ENCODE data around the gene CEACAM21.

CEACAM21 gene

DNA sequence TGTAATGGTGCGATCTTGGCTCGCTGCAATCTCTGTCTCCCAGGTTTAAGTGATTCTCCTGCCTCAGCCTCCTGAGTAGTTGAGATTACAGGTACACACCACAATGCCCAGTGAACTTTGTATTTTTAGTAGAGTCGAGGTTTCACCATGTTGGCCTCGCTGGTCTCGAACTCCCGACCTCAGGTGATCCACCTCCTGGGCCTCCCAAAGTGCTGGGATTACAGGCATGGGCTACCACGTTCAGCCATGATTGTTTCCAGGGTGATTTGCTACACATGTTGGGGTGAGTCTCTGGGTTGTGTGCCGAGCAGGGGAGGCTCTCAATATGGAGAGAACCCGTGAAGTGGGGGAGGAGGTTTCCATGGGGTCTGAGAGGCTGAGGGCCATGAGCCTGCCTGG, 24.8 kb upstream of the CEACAM21 start:
- Histone ChIP-seq H3K9me3 (ENCODE audit: low read length) (no peaks in the 10 kb centered on the region), H3K36me3 (ENCODE audit: insufficient read depth, low read length) (no peaks in the 10 kb centered on the region), H3K27ac (ENCODE audit: low read depth, low read length) (no peak overlapping the region), H3K27me3 (ENCODE audit: control insufficient read depth in 1 of 2, insufficient read depth in 2 of 2, low read length in 2 of 2) (peaks cover 6 to 9% of the 10 kb centered on the region in 2 donors), H3K4me3 (ENCODE audit: low read depth in 1 of 2, low read length in 2 of 2) (no peak overlapping the region), H3K4me1 (ENCODE audit: insufficient read depth, low read length) (no peaks in the 10 kb centered on the region), H3K9ac (ENCODE audit: low read length) (no peak overlapping the region)

GRCh38 chr19:41551711-41552110, 24.3 kb upstream of the CEACAM21 start:
- no peak overlapping the region for H3K27ac ChIP-seq (ENCODE audit: low read depth, low read length)
- no peak overlapping the region for H3K9ac ChIP-seq (ENCODE audit: low read length)
- no peaks in the 10 kb centered on the region for H3K9me3 ChIP-seq (ENCODE audit: low read length)
- no peaks in the 10 kb centered on the region for H3K4me1 ChIP-seq (ENCODE audit: insufficient read depth, low read length)
- no peak overlapping the region for H3K4me3 ChIP-seq (ENCODE audit: low read depth in 1 of 2, low read length in 2 of 2)
- peaks cover 6 to 9% of the 10 kb centered on the region in 2 donors for H3K27me3 ChIP-seq (ENCODE audit: control insufficient read depth in 1 of 2, insufficient read depth in 2 of 2, low read length in 2 of 2)
- H3K36me3 ChIP-seq (ENCODE audit: insufficient read depth, low read length) = no peaks in the 10 kb centered on the region

- H3K4me3 ChIP-seq (ENCODE audit: low read depth in 1 of 2, low read length in 2 of 2) = no peak overlapping the region
- no peaks in the 10 kb centered on the region for H3K4me1 ChIP-seq (ENCODE audit: insufficient read depth, low read length)
- H3K27ac ChIP-seq (ENCODE audit: low read depth, low read length) = no peak overlapping the region
- peaks cover 6 to 7% of the 10 kb centered on the region in 2 donors for H3K27me3 ChIP-seq (ENCODE audit: control insufficient read depth in 1 of 2, insufficient read depth in 2 of 2, low read length in 2 of 2)
- no peaks in the 10 kb centered on the region for H3K36me3 ChIP-seq (ENCODE audit: insufficient read depth, low read length)
- no peaks in the 10 kb centered on the region for H3K9me3 ChIP-seq (ENCODE audit: low read length)
- no peak overlapping the region for H3K9ac ChIP-seq (ENCODE audit: low read length)
Observed at GRCh38 chr19:41552558-41552957, 23.4 kb upstream of the CEACAM21 start.

GRCh38 chr19:41553804-41554203, 22.2 kb upstream of the CEACAM21 start:
- Histone ChIP-seq H3K4me1 (ENCODE audit: insufficient read depth, low read length) (no peaks in the 10 kb centered on the region), H3K36me3 (ENCODE audit: insufficient read depth, low read length) (no peaks in the 10 kb centered on the region), H3K27ac (ENCODE audit: low read depth, low read length) (no peak overlapping the region), H3K27me3 (ENCODE audit: control insufficient read depth in 1 of 2, insufficient read depth in 2 of 2, low read length in 2 of 2) (peaks cover 4 to 6% of the 10 kb centered on the region in 2 donors), H3K9ac (ENCODE audit: low read length) (no peak overlapping the region), H3K9me3 (ENCODE audit: low read length) (no peaks in the 10 kb centered on the region), H3K4me3 (ENCODE audit: low read depth in 1 of 2, low read length in 2 of 2) (no peak overlapping the region)

GRCh38 chr19:41554907-41555306, 21.1 kb upstream of the CEACAM21 start:
- Histone ChIP-seq H3K36me3 (ENCODE audit: insufficient read depth, low read length) (no peaks in the 10 kb centered on the region), H3K27me3 (ENCODE audit: control insufficient read depth in 1 of 2, insufficient read depth in 2 of 2, low read length in 2 of 2) (no peaks in the 10 kb centered on the region), H3K4me1 (ENCODE audit: insufficient read depth, low read length) (no peaks in the 10 kb centered on the region), H3K4me3 (ENCODE audit: low read depth in 1 of 2, low read length in 2 of 2) (no peak overlapping the region), H3K9ac (ENCODE audit: low read length) (no peak overlapping the region), H3K9me3 (ENCODE audit: low read length) (no peaks in the 10 kb centered on the region), H3K27ac (ENCODE audit: low read depth, low read length) (no peak overlapping the region)

DNA sequence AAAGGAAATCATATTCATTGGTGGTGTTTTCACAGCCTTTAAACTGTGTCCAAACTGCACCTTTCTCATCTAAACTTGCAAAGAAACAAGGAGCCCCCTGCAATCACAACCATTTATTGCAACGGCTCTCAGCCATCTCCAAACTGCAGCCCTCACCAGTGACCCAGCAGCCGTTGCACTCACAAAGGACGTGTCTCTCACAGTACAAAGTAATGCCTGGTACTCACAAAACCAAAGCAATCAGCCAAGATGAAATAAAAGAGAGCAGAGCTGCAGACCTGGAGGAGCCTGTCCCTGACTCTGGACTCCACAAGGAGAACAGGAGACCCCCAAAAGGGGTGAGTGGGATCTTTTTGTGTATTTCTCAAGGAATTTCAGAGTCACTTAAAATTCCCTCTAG, 20.2 kb upstream of the CEACAM21 start:
- H3K36me3 ChIP-seq (ENCODE audit: insufficient read depth, low read length) = no peaks in the 10 kb centered on the region
- H3K27me3 ChIP-seq (ENCODE audit: control insufficient read depth in 1 of 2, insufficient read depth in 2 of 2, low read length in 2 of 2) = no peaks in the 10 kb centered on the region
- H3K27ac ChIP-seq (ENCODE audit: low read depth, low read length) = no peak overlapping the region
- H3K4me3 ChIP-seq (ENCODE audit: low read depth in 1 of 2, low read length in 2 of 2) = no peak overlapping the region
- H3K9me3 ChIP-seq (ENCODE audit: low read length) = no peaks in the 10 kb centered on the region
- no peak overlapping the region for H3K9ac ChIP-seq (ENCODE audit: low read length)
- H3K4me1 ChIP-seq (ENCODE audit: insufficient read depth, low read length) = no peaks in the 10 kb centered on the region

DNA sequence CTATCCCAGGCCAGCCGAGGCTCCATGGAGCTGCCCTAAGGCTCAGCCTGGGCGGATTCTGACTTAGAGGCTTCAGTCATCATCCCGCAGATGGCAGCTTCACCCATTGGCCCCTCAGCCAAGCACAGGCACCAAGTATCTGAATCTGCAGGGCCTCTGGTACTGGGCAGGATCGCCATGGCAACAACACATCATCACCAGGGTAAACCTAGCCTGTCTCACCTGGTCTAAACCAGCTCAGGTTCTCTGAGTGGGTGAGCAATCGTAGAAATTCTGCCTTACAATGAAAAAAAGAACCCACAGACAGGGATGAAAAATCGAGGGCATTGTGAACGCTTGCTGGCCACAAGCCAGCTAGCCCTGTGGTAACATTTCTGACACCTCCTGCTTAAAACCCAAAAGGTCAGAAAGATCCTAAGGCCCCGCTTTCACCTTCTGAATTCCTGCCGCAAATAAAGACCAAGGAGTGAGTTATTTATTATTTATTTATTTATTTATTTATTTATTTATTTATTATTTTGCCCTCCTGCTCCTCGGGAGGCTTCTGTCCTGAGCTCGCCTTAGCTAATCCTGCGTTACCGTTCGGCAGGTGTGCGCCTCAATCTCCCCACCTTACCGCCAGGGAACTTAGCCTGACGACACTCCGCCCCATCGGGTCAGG, 12.0 kb upstream of the CEACAM21 start:
- H3K9ac ChIP-seq (ENCODE audit: low read length) = no peak overlapping the region
- no peaks in the 10 kb centered on the region for H3K36me3 ChIP-seq (ENCODE audit: insufficient read depth, low read length)
- no peaks in the 10 kb centered on the region for H3K9me3 ChIP-seq (ENCODE audit: low read length)
- no peaks in the 10 kb centered on the region for H3K4me1 ChIP-seq (ENCODE audit: insufficient read depth, low read length)
- H3K27ac ChIP-seq (ENCODE audit: low read depth, low read length) = no peak overlapping the region
- H3K4me3 ChIP-seq (ENCODE audit: low read depth in 1 of 2, low read length in 2 of 2) = no peak overlapping the region
- H3K27me3 ChIP-seq (ENCODE audit: control insufficient read depth in 1 of 2, insufficient read depth in 2 of 2, low read length in 2 of 2) = peaks cover 21 to 27% of the 10 kb centered on the region in 2 donors

- H3K9me3 ChIP-seq (ENCODE audit: low read length) = no peaks in the 10 kb centered on the region
- peaks cover 23 to 34% of the 10 kb centered on the region in 2 donors for H3K27me3 ChIP-seq (ENCODE audit: control insufficient read depth in 1 of 2, insufficient read depth in 2 of 2, low read length in 2 of 2)
- H3K36me3 ChIP-seq (ENCODE audit: insufficient read depth, low read length) = no peaks in the 10 kb centered on the region
- no peaks in the 10 kb centered on the region for H3K4me1 ChIP-seq (ENCODE audit: insufficient read depth, low read length)
- no peak overlapping the region for H3K4me3 ChIP-seq (ENCODE audit: low read depth in 1 of 2, low read length in 2 of 2)
- no peak overlapping the region for H3K9ac ChIP-seq (ENCODE audit: low read length)
- no peak overlapping the region for H3K27ac ChIP-seq (ENCODE audit: low read depth, low read length)
Observed at GRCh38 chr19:41564515-41565378, 11.2 kb upstream of the CEACAM21 start.

DNA sequence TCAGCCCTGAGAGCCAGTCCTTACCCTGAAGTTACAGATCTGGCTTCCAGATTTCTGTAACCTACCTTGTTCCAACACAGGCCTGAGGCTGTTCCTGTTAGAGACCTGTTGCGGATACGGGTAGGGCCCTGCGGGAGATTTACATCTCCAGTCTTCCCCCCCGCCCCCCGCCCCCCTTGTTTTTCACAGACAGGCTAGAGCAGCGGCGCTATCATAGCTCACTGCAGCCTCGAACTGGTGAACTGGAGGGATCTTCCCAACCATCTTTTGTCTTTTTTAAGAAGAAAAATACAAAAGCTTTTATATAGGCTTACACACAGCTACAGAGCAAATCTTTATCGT, 10.6 kb upstream of the CEACAM21 start:
- Histone ChIP-seq H3K4me1 (ENCODE audit: insufficient read depth, low read length) (no peaks in the 10 kb centered on the region), H3K27me3 (ENCODE audit: control insufficient read depth in 1 of 2, insufficient read depth in 2 of 2, low read length in 2 of 2) (peaks cover 29 to 40% of the 10 kb centered on the region in 2 donors), H3K4me3 (ENCODE audit: low read depth in 1 of 2, low read length in 2 of 2) (no peak overlapping the region), H3K27ac (ENCODE audit: low read depth, low read length) (no peak overlapping the region), H3K9ac (ENCODE audit: low read length) (no peak overlapping the region), H3K36me3 (ENCODE audit: insufficient read depth, low read length) (no peaks in the 10 kb centered on the region), H3K9me3 (ENCODE audit: low read length) (no peaks in the 10 kb centered on the region)

DNA sequence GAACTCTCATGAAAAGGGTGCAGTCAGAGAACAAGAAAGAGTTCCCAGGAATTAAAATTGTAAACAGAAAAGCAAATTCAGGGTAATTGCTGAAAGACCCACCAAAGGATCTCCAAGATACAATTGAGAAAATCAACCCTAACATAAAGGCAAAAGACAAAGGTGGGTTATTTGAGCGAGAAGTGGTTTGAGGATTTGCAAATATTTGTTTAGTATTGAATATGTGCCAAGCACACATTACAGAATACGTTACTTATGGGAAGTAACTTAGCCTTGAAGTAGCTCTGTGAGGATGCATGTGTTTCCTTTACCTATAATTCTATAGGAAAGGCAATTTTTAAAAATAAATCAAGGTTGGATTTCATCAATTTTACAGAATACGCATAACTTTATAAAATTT, 10.0 kb upstream of the CEACAM21 start:
- Histone ChIP-seq H3K27ac (ENCODE audit: low read depth, low read length) (no peak overlapping the region), H3K9ac (ENCODE audit: low read length) (no peak overlapping the region), H3K4me1 (ENCODE audit: insufficient read depth, low read length) (no peaks in the 10 kb centered on the region), H3K4me3 (ENCODE audit: low read depth in 1 of 2, low read length in 2 of 2) (no peak overlapping the region), H3K27me3 (ENCODE audit: control insufficient read depth in 1 of 2, insufficient read depth in 2 of 2, low read length in 2 of 2) (peaks cover 30 to 45% of the 10 kb centered on the region in 2 donors), H3K9me3 (ENCODE audit: low read length) (no peaks in the 10 kb centered on the region), H3K36me3 (ENCODE audit: insufficient read depth, low read length) (no peaks in the 10 kb centered on the region)

DNA sequence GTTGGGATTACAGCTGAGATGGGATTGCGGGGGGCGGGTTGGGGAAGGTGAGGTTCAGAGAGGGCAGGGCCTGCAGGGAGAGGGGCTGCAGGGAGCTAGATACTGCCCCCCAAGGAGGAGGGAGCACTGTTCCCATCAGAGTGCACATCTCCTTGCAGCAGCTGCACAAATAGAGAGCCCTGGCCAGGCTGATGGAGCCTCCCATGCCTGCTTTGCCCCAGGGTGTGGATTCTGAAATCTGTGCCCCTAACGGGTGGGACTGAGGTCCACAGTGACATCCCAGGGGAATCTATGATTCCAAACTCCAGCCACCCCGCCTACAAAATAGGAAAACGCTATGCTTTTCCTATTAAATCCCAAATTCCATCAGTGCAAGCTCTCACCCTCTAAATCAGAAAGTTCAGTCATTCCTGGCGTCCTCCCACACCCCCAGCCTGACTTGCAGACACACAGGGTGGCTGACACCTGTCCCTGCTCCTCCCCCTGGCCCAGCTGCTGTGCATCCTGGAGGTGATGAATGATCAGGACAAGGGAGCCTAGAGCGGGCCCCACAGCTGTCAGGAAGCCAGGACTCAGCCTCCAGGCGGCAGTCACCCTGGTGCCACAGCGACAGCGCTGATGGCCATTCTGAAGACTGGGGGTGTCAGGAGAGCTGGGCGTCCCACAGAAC, 6.3 kb upstream of the CEACAM21 start:
- no peak overlapping the region for H3K4me3 ChIP-seq (ENCODE audit: low read depth in 1 of 2, low read length in 2 of 2)
- H3K4me1 ChIP-seq (ENCODE audit: insufficient read depth, low read length) = no peaks in the 10 kb centered on the region
- H3K27me3 ChIP-seq (ENCODE audit: control insufficient read depth in 1 of 2, insufficient read depth in 2 of 2, low read length in 2 of 2) = peaks cover 14 to 34% of the 10 kb centered on the region in 2 donors
- H3K27ac ChIP-seq (ENCODE audit: low read depth, low read length) = no peak overlapping the region
- no peaks in the 10 kb centered on the region for H3K9me3 ChIP-seq (ENCODE audit: low read length)
- no peaks in the 10 kb centered on the region for H3K36me3 ChIP-seq (ENCODE audit: insufficient read depth, low read length)
- no peak overlapping the region for H3K9ac ChIP-seq (ENCODE audit: low read length)
